CD14-positive monocyte (primary cell): Measurements from ENCODE around the gene ABLIM3. TPM values are rescaled to one million over a fixed set of nuclear protein-coding genes. Genes with fewer than 3 reads are reported as not detected.

Experiments used
- DNase-seq, 3 donors: peaks; one replicate each; pipeline ENCODE4 v3.0.0-alpha.2; 2011 to 2022
- H2AFZ ChIP-seq: 2 replicates; pipeline ENCODE4 v1.6.0; 2012; ENCODE audit warnings: mild to moderate bottlenecking, low read depth, low read length, inconsistent platforms; ENCODE audit not compliant: insufficient read depth, poor library complexity, severe bottlenecking
- H3K27ac ChIP-seq, 2 donors: 1 replicate in 1 of 2; 2 replicates in 1 of 2; pipeline ENCODE4 v1.5.1; 2012 to 2013; ENCODE audit warnings: low read length in 2 of 2, control low read depth in 1 of 2, inconsistent platforms in 1 of 2, low read depth in 1 of 2, mild to moderate bottlenecking in 1 of 2
- H3K27me3 ChIP-seq, 2 donors: one replicate each; pipeline versions ENCODE4 v1.6.0 to v1.6.1; 2011 to 2013; ENCODE audit warnings: low read length in 2 of 2; ENCODE audit not compliant: control insufficient read depth in 2 of 2, insufficient read depth in 2 of 2
- H3K36me3 ChIP-seq, 2 donors: replicated peaks in 1 of 2; 1 replicate in 1 of 2; 2 replicates in 1 of 2; pipeline versions ENCODE4 v1.5.1 to v1.6.1; 2012 to 2013; ENCODE audit warnings: low read length in 2 of 2, control low read depth in 1 of 2, inconsistent platforms in 1 of 2, mild to moderate bottlenecking in 1 of 2; ENCODE audit not compliant: insufficient read depth in 2 of 2, control insufficient read depth in 1 of 2
- H3K4me1 ChIP-seq, 2 donors: 1 replicate in 1 of 2; 2 replicates in 1 of 2; pipeline versions ENCODE4 v1.5.1 to v1.6.1; 2012 to 2013; ENCODE audit warnings: low read length in 2 of 2, control low read depth in 1 of 2, inconsistent platforms in 1 of 2, mild to moderate bottlenecking in 1 of 2, moderate library complexity in 1 of 2; ENCODE audit not compliant: insufficient read depth in 2 of 2, control insufficient read depth in 1 of 2
- H3K4me2 ChIP-seq: replicated peaks from 2 replicates; pipeline ENCODE3; 2012; ENCODE audit warnings: low read length, moderate library complexity, mild to moderate bottlenecking; ENCODE audit not compliant: poor library complexity, severe bottlenecking; ENCODE audit errors: extremely low read depth
- H3K4me3 ChIP-seq, 3 experiments: fragments of 200-600 bp in 1 of 3; sonication (generic) in 1 of 3; replicated peaks in 1 of 3; 1 replicate in 2 of 3; 2 replicates in 1 of 3; pipeline ENCODE4 v1.5.1; 2011 to 2013; ENCODE audit warnings: low read length in 3 of 3, mild to moderate bottlenecking in 3 of 3, control low read depth in 2 of 3, low read depth in 2 of 3, inconsistent platforms in 1 of 3, moderate library complexity in 1 of 3
- H3K79me2 ChIP-seq: 2 replicates; pipeline ENCODE4 v1.6.0; 2012; ENCODE audit warnings: mild to moderate bottlenecking, control low read depth, inconsistent platforms, low read length, moderate library complexity; ENCODE audit not compliant: insufficient read depth
- H3K9ac ChIP-seq: 2 replicates; pipeline ENCODE4 v1.6.0; 2017; ENCODE audit warnings: low read length, mild to moderate bottlenecking; ENCODE audit not compliant: insufficient read depth, poor library complexity, severe bottlenecking
- H3K9me3 ChIP-seq, 2 donors: replicated peaks in 1 of 2; 1 replicate in 1 of 2; 2 replicates in 1 of 2; pipeline versions ENCODE4 v1.5.1 to v1.6.1; 2012 to 2013; ENCODE audit warnings: low read length in 2 of 2, control low read depth in 1 of 2; ENCODE audit not compliant: control insufficient read depth in 1 of 2, insufficient read depth in 1 of 2
- H4K20me1 ChIP-seq: 2 replicates; pipeline ENCODE4 v1.6.0; 2012; ENCODE audit warnings: mild to moderate bottlenecking, low read length, control low read depth, moderate library complexity; ENCODE audit not compliant: insufficient read depth
- H3K27ac Mint-ChIP-seq, 7 donors: one replicate each; pipeline ENCODE4 v1.8.0; 2020; ENCODE audit warnings: mild to moderate bottlenecking in 7 of 7, mixed read lengths in 7 of 7, moderate library complexity in 6 of 7, inconsistent platforms in 2 of 7
- H3K27me3 Mint-ChIP-seq, 3 donors: one replicate each; pipeline ENCODE4 v1.8.0; 2021 to 2022; ENCODE audit warnings: low read depth in 3 of 3, mild to moderate bottlenecking in 3 of 3, mixed read lengths in 3 of 3, moderate library complexity in 3 of 3, inconsistent platforms in 1 of 3
- H3K36me3 Mint-ChIP-seq, 2 donors: one replicate each; pipeline ENCODE4 v1.8.0; 2020; ENCODE audit warnings: mixed read lengths in 2 of 2, inconsistent platforms in 1 of 2, mild to moderate bottlenecking in 1 of 2
- H3K4me1 Mint-ChIP-seq: one replicate; pipeline ENCODE4 v1.8.0; 2020; ENCODE audit warnings: mild to moderate bottlenecking, mixed read lengths
- H3K4me3 Mint-ChIP-seq, 2 donors: one replicate each; pipeline ENCODE4 v1.8.0; 2020; ENCODE audit warnings: mild to moderate bottlenecking in 2 of 2, mixed read lengths in 2 of 2, moderate library complexity in 1 of 2
- H3K9me3 Mint-ChIP-seq, 7 donors: one replicate each; pipeline ENCODE4 v1.8.0; 2020 to 2022; ENCODE audit warnings: mixed read lengths in 7 of 7, mild to moderate bottlenecking in 6 of 7, moderate library complexity in 6 of 7, inconsistent platforms in 2 of 7
- CTCF ChIP-seq: fragments of 200-600 bp; IDR thresholded peaks from one replicate; pipeline ENCODE4 v1.8.0; 2022; ENCODE audit warnings: antibody characterized with exemption, mild to moderate bottlenecking
- WGBS: methylation state at CpG from one replicate; pipeline ENCODE4 v1.1.5; 2013; ENCODE audit warnings: missing lambda C conversion rate; ENCODE audit not compliant: insufficient coverage; 5-methylcytosine and 5-hydroxymethylcytosine counted together
- intact Hi-C, 2 donors: fragments of 100-400 bp; cut with micrococcal nuclease; formaldehyde crosslinking; loops; one replicate each; pipeline versions ENCODE4 v1.15.0 to v1.15.1; 2023
- polyA plus RNA-seq, 3 donors: library from polyadenylated mRNA; depleted of rRNA in 1 of 3; unstranded in 2 of 3; stranded (reverse) in 1 of 3; fragments of 300-500 nt in 2 of 3; fragments of >200 nt in 1 of 3; fragmentation: Illumina TruSeq in 2 of 3; gene quantifications; 1 replicate in 2 of 3; 2 replicates in 1 of 3; pipeline ENCODE4 v1.2.3, GENCODE V29; 2012 to 2021

ABLIM3 gene
- polyA plus RNA-seq, 3 donors: 0.22 to 0.74 TPM; not detected in 1

- Histone ChIP-seq H2AFZ (no peak overlapping the region), H4K20me1 (no peaks in the 10 kb centered on the region), H3K79me2 (no peaks in the 10 kb centered on the region), H3K27me3 (peaks cover 0 to 6% of the 10 kb centered on the region in 2 donors), H3K36me3 (no peaks in the 10 kb centered on the region), H3K4me1 (peaks cover 7% of the 10 kb centered on the region in 2 donors), H3K9me3 (no peaks in the 10 kb centered on the region), H3K9ac (no peak overlapping the region), H3K27ac (no peak overlapping the region), H3K4me3 (no peak overlapping the region), H3K4me2 (no peak overlapping the region)
- H3K27ac Mint-ChIP-seq: no peak overlapping the region
- peaks cover 7 to 20% (median 10%) of the 10 kb centered on the region in 3 donors for H3K27me3 Mint-ChIP-seq
- no peaks in the 10 kb centered on the region for H3K9me3 Mint-ChIP-seq
- TF ChIP-seq CTCF: no peak
- no peak for DNase-seq
- intact Hi-C loops: no loop called here
- H3K4me1 Mint-ChIP-seq: peaks cover 17% of the 10 kb centered on the region
- WGBS: 100% methylated on average over 1 of the region's 5 CpGs
- H3K36me3 Mint-ChIP-seq: no peaks in the 10 kb centered on the region
- H3K4me3 Mint-ChIP-seq: no peak overlapping the region
Observed at GRCh38 chr5:149297340-149298025, 156.2 kb downstream of the ABLIM3 start.

- Histone ChIP-seq H3K9me3 (no peaks in the 10 kb centered on the region), H3K79me2 (no peaks in the 10 kb centered on the region), H4K20me1 (no peaks in the 10 kb centered on the region), H3K4me1 (peaks cover 7% of the 10 kb centered on the region in 2 donors), H3K36me3 (no peaks in the 10 kb centered on the region), H2AFZ (no peak overlapping the region), H3K9ac (no peak overlapping the region), H3K4me3 (no peak overlapping the region), H3K27me3 (peaks cover 0 to 6% of the 10 kb centered on the region in 2 donors), H3K27ac (no peak overlapping the region), H3K4me2 (no peak overlapping the region)
- H3K36me3 Mint-ChIP-seq: no peaks in the 10 kb centered on the region
- no peak overlapping the region for H3K27ac Mint-ChIP-seq
- H3K9me3 Mint-ChIP-seq: no peaks in the 10 kb centered on the region
- H3K4me3 Mint-ChIP-seq: no peak overlapping the region
- H3K4me1 Mint-ChIP-seq: peaks cover 18% of the 10 kb centered on the region
- no peak for DNase-seq
- no peak for TF ChIP-seq CTCF
- intact Hi-C loops: no loop called here
- H3K27me3 Mint-ChIP-seq: peaks cover 7 to 20% (median 10%) of the 10 kb centered on the region in 3 donors
- WGBS: no CpG with 5 or more reads among the region's 1 CpG
Observed at GRCh38 chr5:149298163-149298562, 156.9 kb downstream of the ABLIM3 start.
